GM12864 (cell line): Measurements from ENCODE around the gene ARFGAP3.

Experiments
- DNase-seq: peaks from one replicate; pipeline ENCODE4 v3.0.0-alpha.2; 2011; ENCODE audit warnings: low read depth
- H3K4me3 ChIP-seq: 2 replicates; pipeline ENCODE4 v1.5.1; 2011; ENCODE audit warnings: mild to moderate bottlenecking, low read depth, low read length, control low read depth
- CTCF ChIP-seq: IDR thresholded peaks from 2 replicates; pipeline ENCODE4 v1.5.1; 2011; ENCODE audit warnings: low read depth, mild to moderate bottlenecking, moderate library complexity, low read length, control low read depth, inconsistent platforms; ENCODE audit errors: missing control alignments

ARFGAP3 gene

GRCh38 chr22:42813501-42813900 lies 43.6 kb downstream of the ARFGAP3 start:
- TF ChIP-seq CTCF, result no peak
- no peak for DNase-seq

GRCh38 chr22:42811459-42811858 lies 45.6 kb downstream of the ARFGAP3 start:
- no peak for DNase-seq
- H3K4me3 ChIP-seq, result no peak overlapping the region
- TF ChIP-seq CTCF, result no peak

More at GRCh38 chr22:42813501-42813900, 43.6 kb downstream of the ARFGAP3 start:
- H3K4me3 ChIP-seq, result no peak overlapping the region

GRCh38 chr22:42808521-42808920 lies 48.6 kb downstream of the ARFGAP3 start:
- DNase-seq, result no peak
- no peak overlapping the region for H3K4me3 ChIP-seq
- no peak for TF ChIP-seq CTCF

- no peak overlapping the region for H3K4me3 ChIP-seq
- TF ChIP-seq CTCF, result no peak
- no peak for DNase-seq
These were observed 49.9 kb downstream of the ARFGAP3 start for GRCh38 chr22:42807185-42807584.

- no peak overlapping the region for H3K4me3 ChIP-seq
- no peak for DNase-seq
- no peak for TF ChIP-seq CTCF
These were observed 50.9 kb downstream of the ARFGAP3 start for GRCh38 chr22:42805998-42806830.

- DNase-seq, result no peak
- no peak overlapping the region for H3K4me3 ChIP-seq
- TF ChIP-seq CTCF, result no peak
These were observed 51.8 kb downstream of the ARFGAP3 start for GRCh38 chr22:42805016-42805997.
